Limb (tissue), 2 donors: ENCODE results near the gene CAPN11.
A peak's percentile ranks its signal among the peaks of the same experiment; 100 is the strongest.

Source experiments
- DNase-seq, 2 donors: peaks; one replicate each; pipeline ENCODE4 v3.0.0-alpha.2; 2016; ENCODE audit errors: extremely low spot score in 2 of 2

CAPN11 gene

DNA sequence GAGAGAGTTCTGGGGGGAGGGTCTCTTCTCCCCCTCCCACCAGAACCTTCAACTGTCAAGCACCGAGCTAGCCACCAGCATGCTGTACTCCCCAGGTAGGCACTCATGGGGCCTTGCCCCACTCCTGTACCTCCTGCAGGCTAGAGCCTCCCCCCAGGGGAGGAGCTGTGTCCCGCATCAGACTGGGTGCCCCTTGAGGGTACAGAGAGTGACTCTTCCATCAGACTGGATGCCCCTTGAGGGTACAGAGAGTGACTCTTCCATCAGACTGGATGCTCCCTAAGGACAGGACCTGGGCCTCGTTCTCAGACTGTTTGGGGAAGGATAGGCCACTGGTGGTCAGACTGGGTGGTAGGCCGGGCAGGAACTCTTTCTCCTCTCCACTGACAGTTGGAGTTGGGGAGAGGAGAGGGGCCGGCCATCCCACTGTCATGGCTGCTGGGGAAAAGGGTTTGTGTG lies at the start of gene CAPN11:
CAPN11 (plus strand) TSS at position 51 of the 459 bp plus-strand sequence; CDS start at position 80, 29 bp downstream.
- DNase-seq: no peak

DNA sequence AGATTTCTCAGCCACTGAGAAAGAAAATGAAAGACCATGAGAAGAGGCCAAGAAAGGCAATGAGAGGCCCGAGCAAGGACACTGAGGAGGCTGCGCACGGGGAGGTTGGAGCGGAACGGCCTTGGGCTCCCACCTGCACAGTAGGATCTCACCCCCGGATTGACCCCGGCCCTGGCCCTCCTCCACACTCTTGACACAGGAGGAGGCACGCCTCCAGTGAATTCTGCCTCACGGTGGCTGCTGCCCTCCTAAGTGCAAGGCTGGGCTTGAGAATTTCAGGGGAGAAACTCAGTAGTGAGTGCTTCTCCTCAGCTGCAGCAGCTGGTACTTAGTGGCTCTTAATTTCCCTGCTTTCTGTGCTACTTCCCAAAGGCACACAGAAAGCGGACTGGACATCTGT lies 49.4 kb upstream of the CAPN11 start:
- DNase-seq: no peak

DNA sequence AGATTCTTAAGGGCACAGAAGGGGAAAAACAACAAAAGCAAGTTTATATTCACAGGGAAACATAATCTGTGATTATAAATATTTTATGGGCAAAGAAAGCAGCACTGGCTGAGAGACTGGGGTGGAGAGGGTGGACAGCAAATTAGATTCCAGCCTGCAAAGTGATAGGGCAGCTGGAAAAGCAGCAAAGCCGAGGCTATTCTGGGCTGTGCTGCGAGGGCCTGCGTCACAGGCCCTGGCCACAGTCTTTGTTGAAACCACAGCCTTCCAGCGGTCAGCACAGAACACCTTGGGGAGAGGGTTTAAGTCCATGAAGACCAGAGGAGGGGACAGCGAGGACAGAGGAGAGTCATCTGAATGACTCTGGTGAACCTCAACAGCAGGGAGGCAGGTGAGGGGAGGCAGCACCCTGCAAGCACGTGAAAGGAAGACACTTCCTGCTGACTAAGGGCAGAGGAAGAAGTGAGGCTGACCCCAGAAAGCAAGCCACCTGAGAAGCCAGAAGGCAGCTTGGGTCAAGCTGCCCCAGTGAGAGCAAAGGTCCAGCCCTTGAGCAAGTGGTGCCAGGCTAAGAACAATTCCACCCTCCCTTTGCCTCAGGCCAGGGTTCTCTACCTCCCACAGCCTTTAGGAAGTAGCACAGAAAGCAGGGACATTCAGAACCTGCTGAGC lies 48.5 kb upstream of the CAPN11 start:
- no peak for DNase-seq

DNA sequence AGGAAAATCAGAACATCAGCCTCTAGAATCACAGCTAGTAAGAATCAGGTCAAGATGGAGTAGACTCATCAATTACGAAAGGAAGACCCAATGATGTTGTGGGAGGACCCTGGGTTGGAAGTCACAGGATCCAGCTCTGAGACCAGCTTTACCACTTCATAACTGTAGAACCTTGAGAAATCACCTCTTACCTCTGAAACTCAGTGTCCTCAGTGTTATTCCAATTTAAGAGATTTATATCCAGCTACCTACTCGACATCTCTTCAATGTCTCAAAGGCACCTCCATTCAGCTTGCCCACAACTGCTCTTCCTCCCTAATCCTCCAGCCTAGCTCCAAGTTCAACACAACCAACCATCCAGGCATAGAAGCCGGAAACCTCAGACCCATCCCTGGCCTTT lies 47.7 kb upstream of the CAPN11 start:
- DNase-seq: no peak

DNA sequence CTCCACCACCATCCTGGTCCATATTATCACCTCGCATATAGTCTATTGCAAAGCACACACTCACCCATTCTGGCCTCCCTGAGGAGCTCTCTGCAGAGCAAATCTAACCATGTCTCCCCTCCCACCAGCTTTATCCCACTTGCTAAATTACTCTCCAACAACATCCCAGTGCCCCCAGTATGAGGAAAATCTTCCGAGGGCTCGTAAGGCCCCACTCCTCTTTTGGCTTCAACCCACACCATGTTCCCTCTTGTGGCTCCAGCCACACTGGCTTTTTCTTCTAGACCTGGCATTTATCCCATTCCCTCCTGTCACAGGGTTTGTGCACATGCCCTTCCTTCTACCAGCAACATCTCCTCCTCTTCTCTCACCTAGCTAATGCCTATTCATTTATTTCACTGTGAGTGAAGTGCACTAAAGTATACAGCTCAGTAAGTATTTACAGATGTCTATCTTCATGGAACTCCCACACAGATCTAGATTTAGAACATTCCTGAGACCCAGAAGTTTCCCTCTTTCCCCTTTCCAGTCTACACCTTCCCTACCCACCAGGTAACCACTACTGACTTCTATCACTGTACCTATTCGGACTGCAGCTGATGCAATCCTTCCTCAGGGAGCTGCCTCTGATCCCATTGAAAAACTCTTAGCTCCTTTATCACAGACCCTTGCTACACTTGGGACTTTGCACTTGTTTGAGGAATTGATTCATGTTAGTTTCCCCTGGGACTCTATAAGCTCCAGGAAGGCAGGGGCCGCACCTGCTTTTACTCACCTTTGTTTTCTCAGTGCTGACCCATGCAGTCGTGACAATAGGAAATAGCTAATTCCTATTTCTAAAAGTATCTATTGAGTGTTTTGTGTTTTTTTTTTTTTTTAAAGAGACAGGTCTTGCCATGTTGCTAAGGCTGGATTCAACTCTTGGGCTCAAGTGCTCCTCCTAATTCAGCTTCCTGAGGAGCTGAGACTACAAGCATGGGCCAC lies 46.9 kb upstream of the CAPN11 start:
- no peak for DNase-seq

DNA sequence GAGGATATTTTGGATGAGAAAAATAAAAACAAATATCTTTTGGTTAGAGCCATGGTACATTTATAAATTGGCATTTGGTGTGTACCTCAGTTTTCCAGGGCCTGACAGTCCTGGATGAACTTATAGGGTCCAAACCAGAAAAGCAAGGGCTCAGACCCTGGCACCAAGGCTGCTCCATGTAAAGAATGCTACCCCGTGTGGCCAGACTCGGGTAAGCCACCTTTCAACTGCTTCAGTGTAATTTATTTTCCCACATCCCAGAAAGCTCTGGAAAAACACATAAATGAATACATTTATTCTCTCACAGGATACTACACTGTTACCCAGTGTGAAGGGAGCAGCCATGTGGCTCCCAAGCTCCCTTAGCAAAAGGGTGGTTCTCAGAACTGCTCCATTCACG lies 45.2 kb upstream of the CAPN11 start:
- no peak for DNase-seq

DNA sequence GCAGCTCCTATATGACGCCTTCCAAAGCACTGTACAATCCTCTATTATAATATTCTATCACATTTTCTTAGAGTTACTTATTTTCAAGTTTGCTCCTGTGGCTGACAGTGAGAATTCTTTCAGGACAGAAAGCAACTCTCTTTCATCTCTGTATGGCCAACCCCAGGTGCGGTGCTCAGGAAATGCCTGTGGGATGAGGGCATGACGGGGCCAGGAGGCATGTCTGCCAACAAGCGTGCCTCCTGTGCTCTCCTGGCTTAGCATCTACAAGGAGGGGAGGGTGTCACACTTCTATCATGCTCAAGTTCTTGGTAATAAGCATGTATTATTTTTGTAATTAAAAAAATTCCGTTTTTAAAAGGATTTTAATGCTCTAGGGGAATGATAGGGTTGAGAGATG lies 42.8 kb upstream of the CAPN11 start:
- no peak for DNase-seq

DNA sequence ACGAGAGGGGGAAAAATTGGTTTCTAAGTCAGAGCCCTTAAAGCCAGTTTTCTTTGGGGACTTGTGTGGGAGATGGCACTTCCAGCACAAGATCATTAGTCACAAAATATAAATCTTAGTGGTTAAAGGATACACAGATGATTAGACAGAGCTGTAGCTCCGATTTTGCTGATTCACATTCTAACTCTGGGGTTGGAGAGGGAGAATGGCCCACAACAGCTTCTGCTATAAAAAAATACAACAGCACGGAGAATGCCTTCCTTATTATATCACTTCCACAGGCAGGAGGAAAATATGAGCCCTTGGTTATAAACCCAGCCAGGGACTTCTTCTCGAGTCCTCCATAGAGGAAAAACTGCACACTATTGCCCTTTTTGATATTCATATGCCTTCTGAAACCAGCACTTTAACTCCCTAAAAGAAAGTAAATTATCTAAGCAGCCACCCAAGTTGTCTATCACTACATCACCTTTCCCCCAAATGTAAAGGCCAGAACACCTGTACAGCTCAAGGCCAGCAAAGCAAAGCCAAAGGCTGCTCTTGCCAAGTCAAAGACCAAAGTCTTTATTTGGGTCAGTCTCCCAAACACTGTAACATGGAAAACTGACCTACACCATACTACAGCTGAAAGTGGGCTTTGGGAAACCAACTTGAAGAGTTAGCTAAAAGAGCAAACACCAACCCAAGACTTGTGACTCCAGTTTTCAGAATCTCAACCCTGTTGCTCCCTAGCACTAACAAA lies 41.8 kb upstream of the CAPN11 start:
- no peak for DNase-seq

DNA sequence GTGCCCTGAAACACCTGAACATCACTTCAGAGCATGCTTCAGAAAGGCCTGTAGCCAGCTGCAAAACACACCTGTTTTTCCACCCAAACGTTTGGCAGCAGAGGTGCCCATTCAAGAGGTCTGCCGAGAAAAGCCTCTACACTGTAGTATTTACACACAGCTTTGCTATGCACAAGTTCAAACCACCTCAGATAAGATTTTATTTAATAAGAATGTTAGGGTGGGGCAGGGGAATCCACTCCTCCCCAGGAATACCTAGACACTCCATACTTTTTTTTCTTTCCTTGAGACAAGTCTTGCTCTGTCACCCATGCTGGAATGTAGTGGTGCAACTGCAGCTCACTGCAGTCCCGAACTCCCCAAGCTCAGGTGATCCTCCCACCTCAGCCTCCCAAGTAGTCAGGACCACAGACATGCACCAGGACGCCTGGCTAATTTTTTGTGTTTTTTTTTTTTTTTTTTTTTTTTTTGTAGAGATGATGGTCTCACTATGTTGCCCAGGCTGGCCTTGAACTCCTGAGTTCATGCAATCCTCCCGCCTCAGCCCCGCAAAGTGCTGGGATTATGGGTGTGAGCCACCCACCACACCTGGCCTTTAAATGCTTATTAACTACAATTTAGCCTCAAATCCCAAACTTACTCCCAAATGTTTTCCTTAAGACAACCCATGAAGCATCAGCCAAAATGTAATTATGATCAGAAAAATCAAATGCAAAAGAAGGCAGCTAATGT lies 41.1 kb upstream of the CAPN11 start:
- no peak for DNase-seq

DNA sequence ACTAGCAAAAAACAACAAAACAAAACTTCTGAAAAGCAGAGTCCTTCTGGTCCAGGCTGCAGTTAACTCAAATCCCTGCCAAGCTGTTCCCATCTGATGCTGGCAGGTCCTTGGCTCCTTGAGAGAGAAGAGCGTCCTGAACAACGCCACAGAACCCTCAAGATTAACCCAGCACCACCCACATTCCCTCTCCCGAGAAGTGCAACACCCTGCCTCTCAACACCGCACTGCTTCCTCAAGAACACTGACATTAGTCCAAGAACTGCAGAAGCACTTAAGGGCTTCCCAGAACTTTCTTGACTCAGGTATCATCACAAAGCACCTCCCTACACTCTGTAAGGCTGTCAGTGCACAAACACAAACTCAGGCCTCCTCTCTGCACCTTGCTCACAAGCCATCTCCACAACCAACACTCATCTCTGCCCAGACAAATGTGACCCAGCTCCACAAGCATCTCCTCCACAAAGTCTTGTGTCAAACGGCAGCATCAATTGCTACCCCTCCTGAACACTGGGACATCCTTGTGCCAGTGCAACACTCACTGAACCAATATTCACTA lies 38.8 kb upstream of the CAPN11 start:
- DNase-seq: no peak

DNA sequence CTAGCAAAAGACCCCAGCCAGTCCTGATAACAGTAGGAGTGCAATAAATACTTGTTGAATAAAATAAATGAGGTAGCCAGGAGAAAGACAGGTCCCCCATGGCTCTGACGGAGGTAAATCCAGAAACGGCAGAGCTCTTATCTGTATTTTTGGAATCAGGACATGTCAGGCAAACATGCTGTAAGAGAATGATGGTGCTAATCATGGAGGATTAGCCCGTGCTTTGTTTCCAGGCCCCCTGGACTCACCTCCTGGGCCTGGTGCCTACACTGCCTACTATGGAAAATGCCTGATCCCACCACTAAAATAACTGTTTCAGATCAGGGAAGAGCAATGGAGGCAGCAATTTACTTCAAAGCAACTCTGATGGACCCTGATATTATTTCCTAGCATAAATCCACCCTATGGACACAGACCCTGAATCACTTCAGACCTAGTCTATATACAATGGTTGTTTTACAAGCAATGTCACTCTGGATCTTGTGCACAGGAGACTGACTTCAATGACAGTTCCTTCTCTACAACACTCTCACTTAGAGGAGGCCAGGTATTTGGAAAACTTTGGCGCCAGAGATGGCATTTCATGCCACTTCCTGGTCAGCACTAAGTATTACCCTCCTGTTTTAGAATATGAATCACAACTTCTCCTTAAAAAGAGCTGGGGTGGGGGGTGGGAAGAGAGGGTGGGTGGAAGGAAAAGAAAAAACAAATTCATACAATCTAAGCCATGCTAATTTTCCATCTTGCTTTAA lies 37.8 kb upstream of the CAPN11 start:
- no peak for DNase-seq

DNA sequence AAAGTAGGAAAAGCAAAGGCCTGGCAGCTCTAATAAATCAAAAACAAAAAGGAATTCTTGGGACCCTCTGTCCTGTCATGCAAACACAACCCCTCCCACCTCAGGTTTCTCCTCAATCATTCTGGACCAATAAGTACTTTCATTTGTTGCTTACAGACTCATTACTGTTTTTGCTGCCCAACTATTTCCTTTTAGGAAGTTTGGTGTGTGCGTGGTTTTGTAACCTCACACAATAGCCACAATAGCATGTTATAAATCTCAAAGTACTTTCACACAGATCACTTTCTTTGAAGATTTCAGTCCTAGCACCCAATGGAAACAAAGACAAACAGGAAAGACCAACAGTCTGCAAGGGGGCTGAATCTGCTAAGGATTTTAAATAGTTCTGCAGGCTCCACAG lies 35.8 kb upstream of the CAPN11 start:
- no peak for DNase-seq

DNA sequence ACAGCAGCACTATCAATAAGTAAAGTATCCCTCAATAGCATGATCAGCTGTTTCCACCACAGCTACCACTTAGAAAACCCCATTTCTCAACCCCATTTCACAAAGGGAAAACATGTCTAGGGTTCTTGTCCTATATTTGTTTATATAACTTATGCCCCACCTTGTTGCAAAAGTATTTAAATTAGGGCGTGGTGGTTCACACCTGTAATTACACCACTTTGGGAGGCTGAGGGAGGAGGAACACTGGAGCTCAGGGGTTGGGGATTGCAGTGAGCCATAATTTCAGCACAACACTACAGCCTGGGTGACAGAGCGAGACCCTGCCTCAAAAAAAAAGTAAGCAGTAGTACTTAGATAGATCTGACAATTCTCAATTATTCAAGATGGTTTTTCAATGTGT lies 35.1 kb upstream of the CAPN11 start:
- DNase-seq: no peak

DNA sequence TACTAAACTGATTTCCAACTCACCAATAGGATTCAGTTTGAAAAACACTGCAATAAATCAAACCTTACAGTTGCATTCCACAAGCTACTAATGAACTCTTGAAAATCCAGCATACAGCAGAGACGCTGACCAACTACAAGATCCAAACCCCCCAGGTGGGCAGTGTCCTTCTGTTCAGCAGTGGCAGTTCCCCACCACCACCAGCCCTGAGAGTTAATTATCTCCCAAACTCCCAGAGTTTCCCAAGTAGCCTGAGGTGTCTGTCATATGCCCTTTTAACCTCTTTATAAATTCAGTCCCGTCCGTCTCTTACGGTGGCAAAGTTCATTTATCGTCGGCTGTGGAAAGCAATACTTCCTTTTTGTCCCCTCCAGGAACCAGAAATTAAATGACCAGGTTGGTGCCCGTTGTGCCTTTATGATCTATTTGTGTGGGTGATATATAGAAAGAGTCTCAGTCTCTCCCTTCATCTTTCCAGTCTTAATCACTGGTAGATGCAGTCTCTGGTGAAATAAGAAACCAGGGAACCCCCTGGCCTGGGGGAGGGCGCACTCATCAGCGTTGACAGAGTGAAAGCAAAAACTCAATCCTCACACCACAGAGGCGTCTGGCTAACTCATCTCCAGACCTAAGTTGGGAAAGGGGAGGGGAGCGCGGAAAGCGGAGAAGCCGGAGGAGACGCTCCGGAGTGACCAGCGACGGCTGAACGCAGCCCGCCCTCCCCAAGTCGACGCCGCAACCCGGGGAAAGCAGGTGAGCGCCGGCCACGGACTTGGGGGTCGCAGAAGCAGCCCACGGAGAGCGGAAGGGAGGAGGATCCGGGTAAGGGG lies 32.1 kb upstream of the CAPN11 start:
- DNase-seq: peak in 1 of 2 donors; percentile 47

DNA sequence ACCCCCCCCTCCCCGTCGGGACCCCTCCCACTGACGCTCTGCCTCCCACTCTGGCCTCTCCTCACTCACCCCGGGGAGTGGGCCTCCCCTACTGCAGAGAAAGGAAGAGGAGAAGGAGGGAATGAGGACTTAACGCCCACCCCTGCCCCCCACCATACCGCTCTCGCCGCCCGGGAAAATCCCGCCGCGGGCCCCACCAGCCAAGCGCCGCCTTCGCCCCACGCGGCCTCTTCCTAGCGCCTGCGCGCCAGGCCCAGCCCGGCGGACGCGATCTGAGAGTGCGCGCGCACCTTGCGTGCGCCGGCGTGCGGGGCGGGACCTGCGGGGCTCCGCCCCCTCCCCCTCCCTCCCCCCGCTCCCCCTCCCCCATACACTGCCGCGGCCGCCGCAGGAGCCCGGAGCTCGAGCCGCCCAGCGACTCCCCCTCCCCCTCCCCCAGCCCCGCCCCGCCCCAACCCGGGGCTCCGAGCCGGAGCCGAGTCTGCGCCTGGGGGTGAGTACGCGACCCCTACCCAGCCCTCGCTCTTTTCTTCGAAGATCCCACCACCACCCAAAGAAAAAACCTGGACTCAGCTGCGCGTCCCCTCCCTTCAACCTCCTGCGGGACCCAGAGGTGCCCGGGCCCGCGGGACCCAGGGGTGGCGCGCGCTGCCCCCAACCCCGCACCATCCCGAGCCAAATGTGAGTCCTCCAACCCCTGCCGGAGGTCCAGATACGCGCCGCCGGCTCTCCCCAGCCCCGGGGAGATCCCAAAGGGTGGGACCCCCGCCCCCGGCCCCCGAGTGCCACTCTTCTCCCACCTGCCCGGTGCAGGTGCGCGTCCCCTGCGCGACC lies 31.2 kb upstream of the CAPN11 start, which contains the start of the genes MRPL14 and TMEM63B:
MRPL14 (minus strand) TSS at position 267 of the 834 bp plus-strand sequence. CDS start 10,841 bp downstream, outside the sequence.
TMEM63B (plus strand) TSS at position 369 of the 834 bp plus-strand sequence. CDS start 7,031 bp downstream, outside the sequence.
- peak; percentile 92 to 96 for DNase-seq

DNA sequence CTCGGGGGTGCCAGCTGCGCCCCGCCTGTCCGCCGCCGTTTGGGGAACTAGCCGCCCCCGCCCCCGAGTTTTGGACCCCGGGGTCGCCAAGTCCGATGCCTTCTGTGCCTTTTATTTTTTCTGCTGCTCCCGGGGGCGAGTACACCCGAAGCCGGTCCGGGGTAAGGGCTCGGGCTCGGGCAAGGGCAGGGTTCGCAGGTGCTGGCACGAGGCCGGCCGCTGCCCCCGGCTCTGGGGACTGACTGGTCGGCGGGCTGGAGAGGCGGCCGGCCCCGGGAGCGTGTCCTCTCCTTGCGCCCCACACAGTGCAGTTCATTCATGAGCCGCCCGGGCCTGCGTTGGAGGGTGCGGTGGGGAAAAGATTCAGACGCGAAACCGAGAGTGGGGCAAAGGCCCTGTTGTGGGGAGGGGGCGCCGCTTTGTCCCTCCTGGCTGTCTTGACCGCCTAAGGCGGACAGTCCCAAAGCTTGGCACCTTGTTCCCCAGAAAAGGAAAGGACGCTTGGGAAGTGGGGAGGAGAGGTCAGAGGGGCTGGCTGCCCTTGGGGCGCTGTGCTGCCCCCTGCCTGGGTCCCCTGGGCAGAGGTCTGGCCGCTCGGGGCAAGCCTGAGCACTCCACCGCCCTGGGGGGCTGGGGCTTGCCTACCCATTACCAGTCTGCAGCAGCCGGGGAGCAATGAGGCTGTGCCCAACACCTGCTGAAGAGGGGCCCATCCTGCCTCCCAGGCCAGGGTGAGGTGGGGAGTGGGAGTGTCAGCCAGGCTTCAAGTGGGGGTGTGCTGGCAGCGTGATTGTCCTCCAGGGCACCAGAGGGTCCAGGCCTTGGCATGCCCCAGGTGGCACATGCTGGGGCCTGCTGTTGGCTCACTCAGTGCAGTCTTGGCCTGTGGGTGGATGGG lies 30.4 kb upstream of the CAPN11 start:
- DNase-seq: peak in 1 of 2 donors; percentile 61

DNA sequence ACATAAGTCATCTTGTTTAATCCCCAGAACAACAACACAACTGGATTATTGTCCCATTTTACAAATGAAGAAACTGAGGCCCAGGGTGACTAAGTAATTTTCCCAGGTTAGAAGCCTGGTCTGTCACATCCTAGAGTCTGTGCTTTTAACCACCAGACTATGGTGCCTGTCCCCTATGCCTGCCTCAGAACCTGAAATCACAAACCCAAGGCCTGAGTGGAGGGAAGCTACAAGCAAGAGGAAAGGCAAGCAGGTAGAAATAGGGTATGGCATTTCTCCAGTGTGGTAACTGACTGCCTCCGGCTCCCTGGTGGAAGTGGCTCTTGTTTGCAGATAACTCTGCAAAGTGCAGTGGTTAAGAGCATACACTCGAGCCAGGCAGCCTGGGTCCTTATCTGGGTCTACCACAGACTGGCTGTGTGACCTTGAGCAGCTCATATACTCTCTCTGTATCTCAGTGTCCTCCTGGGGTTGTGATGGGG lies 28.7 kb upstream of the CAPN11 start:
- DNase-seq: no peak
